NB4 (cell line): ENCODE measurements around the gene USP24.

ENCODE experiments used
- DNase-seq: peaks from one replicate; pipeline ENCODE4 v3.0.0; 2010; ENCODE audit warnings: low read depth
- H3K4me3 ChIP-seq: one replicate; pipeline ENCODE4 v1.5.1; 2011; ENCODE audit warnings: mild to moderate bottlenecking, low read depth, low read length, moderate library complexity
- CTCF ChIP-seq: IDR thresholded peaks from one replicate; pipeline ENCODE4 v1.5.1; 2012; ENCODE audit warnings: low read depth, low read length
- MAX ChIP-seq: IDR thresholded peaks from 2 replicates; pipeline ENCODE4 v1.6.1; 2011; ENCODE audit warnings: low read depth, low read length
- MYC ChIP-seq: IDR thresholded peaks from 2 replicates; pipeline ENCODE4 v1.6.1; 2011; ENCODE audit warnings: low read depth, low read length
- POLR2A ChIP-seq: IDR thresholded peaks from 2 replicates; pipeline ENCODE4 v1.6.1; 2011; ENCODE audit warnings: mild to moderate bottlenecking; ENCODE audit not compliant: insufficient read length; ENCODE audit errors: extremely low read depth

The USP24 gene

GRCh38 chr1:55073187-55073916, 141.8 kb downstream of the USP24 start:
- DNase-seq: no peak
- TF ChIP-seq POLR2A (no peak), MAX (no peak), MYC (no peak), CTCF (no peak)

GRCh38 chr1:55071477-55071876, 143.7 kb downstream of the USP24 start:
- peak; percentile 40 for DNase-seq
- TF ChIP-seq CTCF: peak; percentile 51
- no peak for TF ChIP-seq POLR2A
- no peak overlapping the region for H3K4me3 ChIP-seq

More at GRCh38 chr1:55073187-55073916, 141.8 kb downstream of the USP24 start:
- no peak overlapping the region for H3K4me3 ChIP-seq

GRCh38 chr1:55070293-55071164, 144.6 kb downstream of the USP24 start:
- TF ChIP-seq MAX: no peak
- TF ChIP-seq POLR2A: no peak
- TF ChIP-seq MYC: no peak
- TF ChIP-seq CTCF: no peak
- H3K4me3 ChIP-seq: no peak overlapping the region
- no peak for DNase-seq

GRCh38 chr1:55069280-55069679, 145.9 kb downstream of the USP24 start:
- no peak for DNase-seq
- TF ChIP-seq MYC (no peak), CTCF (no peak), MAX (no peak), POLR2A (no peak)
- H3K4me3 ChIP-seq: no peak overlapping the region

GRCh38 chr1:55068638-55069037, 146.5 kb downstream of the USP24 start:
- H3K4me3 ChIP-seq: no peak overlapping the region
- TF ChIP-seq MYC: no peak
- TF ChIP-seq CTCF: no peak
- no peak for TF ChIP-seq POLR2A
- TF ChIP-seq MAX: no peak
- DNase-seq: no peak
